H1 (cell line): ENCODE measurements around the gene MGLL. TPM values are rescaled to one million over a fixed set of nuclear protein-coding genes. Genes with fewer than 3 reads are reported as not detected.

ENCODE experiments used
- CTCF ChIA-PET: fragments of 300-600 bp; sonication (Branson Sonifier 250); formaldehyde crosslinking; loops from one replicate; lab custom pipeline; 2021; ENCODE audit not compliant: partially characterized antibody; lab: Charles Lee
- POLR2A ChIA-PET: fragments of 300-600 bp; sonication (Branson Sonifier 250); formaldehyde crosslinking; loops from one replicate; lab custom pipeline; 2021; ENCODE audit warnings: inconsistent platforms; ENCODE audit not compliant: partially characterized antibody; lab: Charles Lee
- DNase-seq, 2 experiments: peaks; one replicate each; pipeline versions ENCODE4 v3.0.0 to v3.0.0-alpha.2; 2010 to 2022; ENCODE audit warnings: low spot score in 2 of 2, low read depth in 1 of 2, mixed read lengths in 1 of 2
- FAIRE-seq: peaks from 2 replicates; lab custom pipeline; 2011; peaks lifted over from hg19 to GRCh38; lab: Jason Lieb, UNC
- H2AFZ ChIP-seq: 2 replicates; pipeline ENCODE4 v1.8.1; 2012; ENCODE audit warnings: low read length, inconsistent platforms
- H2AK5ac ChIP-seq: 2 replicates; pipeline ENCODE4 v1.6.1; 2013; ENCODE audit warnings: low read depth, low read length
- H2BK120ac ChIP-seq: replicated peaks from 2 replicates; pipeline ENCODE3; 2013; ENCODE audit warnings: low read depth, low read length, inconsistent platforms
- H2BK12ac ChIP-seq: 2 replicates; pipeline ENCODE4 v1.6.1; 2013; ENCODE audit warnings: low read depth, low read length
- H2BK15ac ChIP-seq: 2 replicates; pipeline ENCODE4 v1.6.1; 2013; ENCODE audit warnings: low read length
- H2BK20ac ChIP-seq: 2 replicates; pipeline ENCODE4 v1.6.1; 2013; ENCODE audit warnings: low read length
- H2BK5ac ChIP-seq: 2 replicates; pipeline ENCODE4 v1.6.1; 2013; ENCODE audit warnings: low read depth, low read length
- H3K14ac ChIP-seq: 2 replicates; pipeline ENCODE4 v1.6.1; 2013; ENCODE audit warnings: inconsistent platforms; ENCODE audit not compliant: insufficient read length
- H3K18ac ChIP-seq: 2 replicates; pipeline ENCODE4 v1.6.1; 2013; ENCODE audit warnings: low read length; ENCODE audit errors: extremely low read depth
- H3K23ac ChIP-seq: 2 replicates; pipeline ENCODE4 v1.6.1; 2013; ENCODE audit warnings: inconsistent platforms; ENCODE audit not compliant: insufficient read length
- H3K23me2 ChIP-seq: 2 replicates; pipeline ENCODE4 v1.6.1; 2013; ENCODE audit warnings: low read depth, low read length
- H3K27ac ChIP-seq: 2 replicates; pipeline ENCODE4 v1.6.1; 2011; ENCODE audit warnings: low read depth, low read length, inconsistent platforms
- H3K27me3 ChIP-seq, 4 experiments: replicated peaks in 1 of 4; 1 replicate in 1 of 4; 2 replicates in 3 of 4; pipeline versions ENCODE4 v1.6.1 to v1.8.1; 2011 to 2013; ENCODE audit warnings: low read length in 3 of 4, mild to moderate bottlenecking in 3 of 4, inconsistent platforms in 2 of 4, mixed read lengths in 2 of 4, moderate library complexity in 1 of 4; ENCODE audit not compliant: control insufficient read depth in 3 of 4, insufficient read depth in 3 of 4; ENCODE audit errors: extremely low read depth in 1 of 4
- H3K36me3 ChIP-seq, 4 experiments: 2 replicates each; pipeline versions ENCODE4 v1.6.1 to v1.8.1; 2011 to 2013; ENCODE audit warnings: mild to moderate bottlenecking in 4 of 4, low read length in 3 of 4, moderate library complexity in 2 of 4, control low read depth in 1 of 4, inconsistent platforms in 1 of 4; ENCODE audit not compliant: insufficient read depth in 4 of 4, control insufficient read depth in 2 of 4
- H3K4ac ChIP-seq: replicated peaks from 2 replicates; pipeline ENCODE3; 2013; ENCODE audit warnings: low read length, low read depth, mixed read lengths, inconsistent platforms; ENCODE audit not compliant: insufficient read length
- H3K4me1 ChIP-seq, 4 experiments: replicated peaks in 1 of 4; 1 replicate in 1 of 4; 2 replicates in 3 of 4; pipeline versions ENCODE4 v1.6.1 to v1.8.1; 2011 to 2013; ENCODE audit warnings: low read length in 3 of 4, inconsistent platforms in 2 of 4, mixed read lengths in 1 of 4; ENCODE audit not compliant: insufficient read depth in 4 of 4, control insufficient read depth in 3 of 4
- H3K4me2 ChIP-seq, 2 experiments: 2 replicates each; pipeline versions ENCODE4 v1.6.1 to v1.8.1; 2011 to 2013; ENCODE audit warnings: low read depth in 2 of 2, low read length in 2 of 2, control low read depth in 1 of 2, inconsistent platforms in 1 of 2, mild to moderate bottlenecking in 1 of 2; ENCODE audit not compliant: insufficient read depth in 1 of 2
- H3K4me3 ChIP-seq, 4 experiments: fragments of 200-600, 300-600 bp in 1 of 4; sonication (generic), shearing (Covaris generic), sonication (Bioruptor Twin) in 1 of 4; 2 replicates each; pipeline versions ENCODE4 v1.5.1 to v1.8.1; 2011 to 2016; ENCODE audit warnings: low read length in 4 of 4, low read depth in 3 of 4, control low read depth in 2 of 4, inconsistent platforms in 2 of 4, mild to moderate bottlenecking in 2 of 4, mixed read lengths in 1 of 4, moderate library complexity in 1 of 4; ENCODE audit not compliant: insufficient read depth in 2 of 4; ENCODE audit errors: extremely low read depth in 1 of 4
- H3K56ac ChIP-seq: replicated peaks from 2 replicates; pipeline ENCODE3; 2013; ENCODE audit warnings: low read depth, mild to moderate bottlenecking, mixed read lengths, low read length, inconsistent platforms; ENCODE audit not compliant: insufficient read length
- H3K79me1 ChIP-seq: 2 replicates; pipeline ENCODE4 v1.6.1; 2013; ENCODE audit warnings: low read depth, low read length, control low read depth
- H3K79me2 ChIP-seq, 2 experiments: 2 replicates each; pipeline versions ENCODE4 v1.6.1 to v1.8.1; 2012 to 2013; ENCODE audit warnings: low read length in 2 of 2, mild to moderate bottlenecking in 2 of 2, inconsistent platforms in 1 of 2; ENCODE audit not compliant: insufficient read depth in 2 of 2, control insufficient read depth in 1 of 2
- H3K9ac ChIP-seq, 4 experiments: replicated peaks in 1 of 4; 1 replicate in 1 of 4; 2 replicates in 3 of 4; pipeline versions ENCODE4 v1.6.1 to v1.8.1; 2011 to 2013; ENCODE audit warnings: low read depth in 3 of 4, low read length in 3 of 4, control low read depth in 2 of 4, mild to moderate bottlenecking in 2 of 4, moderate library complexity in 2 of 4, inconsistent platforms in 1 of 4; ENCODE audit errors: extremely low read depth in 1 of 4
- H3K9me3 ChIP-seq, 2 experiments: 2 replicates each; pipeline versions ENCODE4 v1.6.1 to v1.8.1; 2012 to 2013; ENCODE audit warnings: mild to moderate bottlenecking in 2 of 2, moderate library complexity in 2 of 2, control low read depth in 1 of 2, inconsistent platforms in 1 of 2, low read depth in 1 of 2, low read length in 1 of 2, mixed read lengths in 1 of 2; ENCODE audit not compliant: insufficient read depth in 2 of 2
- H4K20me1 ChIP-seq, 2 experiments: replicated peaks in 1 of 2; 2 replicates each; pipeline versions ENCODE3 to v1.8.1; 2011 to 2013; ENCODE audit warnings: inconsistent platforms in 2 of 2, low read length in 2 of 2, mild to moderate bottlenecking in 1 of 2; ENCODE audit not compliant: insufficient read depth in 2 of 2, control insufficient read depth in 1 of 2
- H4K5ac ChIP-seq: 2 replicates; pipeline ENCODE4 v1.6.1; 2013; ENCODE audit warnings: low read length, low read depth, mixed read lengths, inconsistent platforms; ENCODE audit not compliant: insufficient read length
- H4K8ac ChIP-seq: 2 replicates; pipeline ENCODE4 v1.8.0; 2013; ENCODE audit warnings: mild to moderate bottlenecking, moderate library complexity, low read length, inconsistent platforms; ENCODE audit not compliant: insufficient read depth; ENCODE audit errors: extremely low read depth
- H4K91ac ChIP-seq: replicated peaks from 2 replicates; pipeline ENCODE3; 2013; ENCODE audit warnings: low read length, mixed read lengths, inconsistent platforms; ENCODE audit not compliant: insufficient read length
- BRCA1 ChIP-seq: IDR thresholded peaks from 2 replicates; pipeline ENCODE4 v1.6.1; 2012; ENCODE audit warnings: low read depth, low read length, improper control_type of control experiment
- CHD1 ChIP-seq: IDR thresholded peaks from 2 replicates; pipeline ENCODE4 v1.6.1; 2012; ENCODE audit warnings: low read depth, low read length, improper control_type of control experiment
- GABPA ChIP-seq: IDR thresholded peaks from 2 replicates; pipeline ENCODE4 v1.6.1; 2011; ENCODE audit warnings: mild to moderate bottlenecking, low read length, moderate library complexity, borderline replicate concordance; ENCODE audit not compliant: insufficient read depth
- JUND ChIP-seq: IDR thresholded peaks from 2 replicates; pipeline ENCODE4 v1.6.1; 2011; ENCODE audit warnings: mild to moderate bottlenecking, improper control_type of control experiment, low read length
- KDM5A ChIP-seq: fragments of 200-600 bp; IDR thresholded peaks from 2 replicates; pipeline ENCODE4 v1.7.1; 2012; ENCODE audit warnings: mild to moderate bottlenecking, low read length, inconsistent platforms, mixed read lengths
- PHF8 ChIP-seq: fragments of 200-600 bp; sonication (generic); conservative IDR thresholded peaks from 2 replicates; pipeline ENCODE4 v1.7.1; 2012; ENCODE audit warnings: low read depth, mild to moderate bottlenecking, inconsistent platforms, low read length, moderate library complexity
- RFX5 ChIP-seq: IDR thresholded peaks from 2 replicates; pipeline ENCODE4 v1.6.1; 2011; ENCODE audit warnings: low read depth, low read length, improper control_type of control experiment, borderline replicate concordance
- RXRA ChIP-seq: IDR thresholded peaks from 2 replicates; pipeline ENCODE4 v1.6.1; 2011; ENCODE audit warnings: low read depth, mild to moderate bottlenecking, low read length, moderate library complexity; ENCODE audit not compliant: insufficient read depth
- SIN3A ChIP-seq, 2 experiments: IDR thresholded peaks in 1 of 2; conservative IDR thresholded peaks in 1 of 2; 2 replicates each; pipeline ENCODE4 v1.6.1; 2011 to 2012; ENCODE audit warnings: low read length in 2 of 2, improper control_type of control experiment in 1 of 2, low read depth in 1 of 2, mild to moderate bottlenecking in 1 of 2
- TAF7 ChIP-seq: optimal IDR thresholded peaks from 2 replicates; pipeline ENCODE3; 2011; ENCODE audit warnings: low read depth, mild to moderate bottlenecking, inconsistent platforms, low read length, moderate library complexity, borderline replicate concordance
- WGBS, 2 experiments: shearing (Covaris generic) in 1 of 2; methylation state at CpG; one replicate each; pipeline versions ENCODE4 v1.1.6 to v1.1.7; 2013 to 2015; ENCODE audit warnings: low lambda C conversion rate in 2 of 2, mixed read lengths in 2 of 2, inconsistent platforms in 1 of 2, low coverage in 1 of 2, missing lambda C conversion rate in 1 of 2; ENCODE audit not compliant: insufficient replicate concordance in 2 of 2, insufficient coverage in 1 of 2, insufficient read length in 1 of 2; ENCODE audit errors: extremely low coverage in 1 of 2, missing lambda C conversion rate in 1 of 2; 5-methylcytosine and 5-hydroxymethylcytosine counted together
- polyA plus RNA-seq, 7 experiments: library from polyadenylated mRNA; depleted of rRNA in 3 of 7; stranded (reverse) in 5 of 7; unstranded in 2 of 7; fragments of >200 nt in 5 of 7; fragments of 200-250 nt in 2 of 7; gene quantifications; 1 replicate in 5 of 7; 2 replicates in 1 of 7; 4 replicates in 1 of 7; pipeline versions ENCODE4 v1.2.1 to v1.2.3, GENCODE V29; 2011 to 2013; ENCODE audit warnings: missing spikeins in 2 of 7, mixed read lengths in 2 of 7
- total RNA-seq: library from RNA; stranded (reverse); fragmentation: NEBNext Ultra II Directional; extraction: Animal tissue kit (Norgen Biotek cat#: 25700); gene quantifications from 2 replicates; pipeline ENCODE4 v1.2.1, GENCODE V29; 2021

The MGLL gene
- total and polyA plus RNA-seq, 2 of the 8 experiments (the other 6 are each of a cell fraction or from before 2014, with no cell fraction given), result 0.05 to 0.34 TPM

DNA sequence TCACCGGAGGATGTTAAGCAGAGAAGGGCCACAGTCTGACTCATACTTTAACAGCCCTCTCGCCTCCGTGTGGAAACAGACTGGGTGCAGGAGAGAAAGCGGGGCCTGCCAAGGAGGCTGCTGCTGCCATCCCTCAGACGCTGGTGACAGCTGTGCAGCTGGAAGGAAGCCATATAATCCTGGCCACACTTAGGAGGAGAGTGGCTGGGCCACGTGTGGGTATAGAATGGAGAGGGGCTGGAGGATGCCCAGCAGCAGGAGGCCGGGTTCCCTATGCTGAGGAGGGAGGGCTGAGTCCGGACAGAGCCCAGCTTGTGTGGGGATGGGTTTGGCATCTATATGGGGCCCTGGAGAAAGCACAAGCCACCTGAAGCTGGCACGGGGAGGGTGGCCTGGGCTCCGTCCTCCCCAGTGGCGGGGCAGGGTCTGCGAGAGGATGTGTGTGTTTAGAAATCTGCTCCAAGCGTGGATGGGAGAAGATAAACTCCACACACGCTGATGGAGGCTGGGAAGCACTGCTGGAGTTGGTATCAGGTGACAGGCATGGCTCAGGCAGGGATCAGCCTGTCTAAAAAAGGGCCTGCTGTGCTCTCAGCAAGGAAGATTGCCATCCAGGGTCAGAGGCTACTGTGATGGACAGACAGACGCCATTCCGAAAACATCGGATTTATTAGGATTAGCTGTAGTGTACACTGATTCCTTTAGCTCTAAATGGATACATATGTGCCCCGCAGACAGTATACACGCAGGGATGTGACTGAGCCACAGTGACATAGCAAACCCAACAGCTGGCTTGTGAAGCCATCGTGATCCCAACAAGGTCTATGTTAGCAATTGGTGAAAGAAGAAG, 133.7 kb downstream of the MGLL start:
- H2AFZ ChIP-seq, result no peak overlapping the region
- no peak overlapping the region; the same call in 1 of the 2 replicates for H3K18ac ChIP-seq
- H2BK15ac ChIP-seq, result no peak overlapping the region
- H3K9me3 ChIP-seq, result no peaks in the 10 kb centered on the region
- H3K79me2 ChIP-seq, result no peaks in the 10 kb centered on the region
- H2AK5ac ChIP-seq, result no peak overlapping the region
- H2BK12ac ChIP-seq, result no peak overlapping the region
- ChIA-PET CTCF (interaction anchor here (1.0 to 12.8 kb wide), 10 partner anchors 8 to 271 kb away, joined by 3 to 172 read pairs (median 6); no protein-coding TSS in a partner anchor), POLR2A (no interaction called here)
- no peaks in the 10 kb centered on the region for H3K79me1 ChIP-seq
- peaks cover 0 to 22% (median 5%) of the 10 kb centered on the region in 4 experiments; a peak in 6 of 7 replicates for H3K4me1 ChIP-seq
- no peak overlapping the region for H4K8ac ChIP-seq
- peaks cover 16% of the 10 kb centered on the region; the same call in 1 of the 2 replicates for H3K23me2 ChIP-seq
- no peak overlapping the region for H3K9ac ChIP-seq
- H2BK5ac ChIP-seq, result no peak overlapping the region
- WGBS, 2 experiments, result 76% methylated on average over 20 of the region's 20 CpGs; no CpG with 5 or more reads in 1 of the 2 experiments
- H3K27ac ChIP-seq, result no peak overlapping the region
- no peak for FAIRE-seq
- no peak overlapping the region for H4K5ac ChIP-seq
- no peak overlapping the region for H3K4me3 ChIP-seq
- H4K91ac ChIP-seq, result no peak overlapping the region
- H2BK20ac ChIP-seq, result 0 out of 2 replicates have a peak overlapping the region, but pooled peaks have one; percentile 8
- no peak overlapping the region for H3K14ac ChIP-seq
- peak overlapping the region in 1 of 2 experiments; percentile 13; a peak in 1 of 4 replicates for H3K4me2 ChIP-seq
- no peak overlapping the region for H2BK120ac ChIP-seq
- H4K20me1 ChIP-seq, result no peaks in the 10 kb centered on the region
- H3K23ac ChIP-seq, result no peak overlapping the region
- no peak overlapping the region for H3K56ac ChIP-seq
- DNase-seq, result no peak
- no peak overlapping the region for H3K4ac ChIP-seq
- H3K27me3 ChIP-seq, result no peaks in the 10 kb centered on the region
- H3K36me3 ChIP-seq, result no peaks in the 10 kb centered on the region
- no peak for TF ChIP-seq KDM5A
- TF ChIP-seq RFX5, result no peak
- no peak for TF ChIP-seq CHD1
- no peak for TF ChIP-seq RXRA
- TF ChIP-seq SIN3A (conservative IDR thresholded peaks at IDR 0.05 in 1 of 2, IDR thresholded peaks at IDR 0.05 in 1 of 2; ENCODE audit: low read depth in 1 of 2, low read length in 2 of 2), result no peak
- TF ChIP-seq TAF7, result no peak
- no peak for TF ChIP-seq PHF8
- no peak for TF ChIP-seq JUND
- TF ChIP-seq GABPA, result no peak
- no peak for TF ChIP-seq BRCA1
